GM12878 (cell line): ENCODE measurements around the gene DNAH17. TPM values are rescaled to one million over a fixed set of nuclear protein-coding genes. Genes with fewer than 3 reads are reported as not detected.

Source experiments
- ATAC-seq: fragments of 200-7000 bp; cut with Tn5 transposase; 3 replicates; pipeline ENCODE4 v1.9.1; 2020; ENCODE audit warnings: mild to moderate bottlenecking, moderate library complexity
- BruUV-seq: library from RNA; stranded (reverse); fragments of 400-500 nt; replicated peaks from 2 replicates; lab custom pipeline; 2021; lab: Mats Ljungman, UMichigan
- CTCF ChIA-PET: fragments of 300-600 bp; sonication (Branson Sonifier 250); formaldehyde crosslinking; extraction: SDS; loops from one replicate; lab custom pipeline; 2021; ENCODE audit warnings: inconsistent platforms; lab: Yijun Ruan, JAX
- POLR2A ChIA-PET: fragments of 350-600 bp; formaldehyde crosslinking; extraction: SDS; loops from one replicate; lab custom pipeline; 2021; ENCODE audit warnings: inconsistent platforms; lab: Charles Lee
- RAD21 ChIA-PET: fragments of 300-600 bp; sonication (Branson Sonifier 250); formaldehyde crosslinking; loops from one replicate; lab custom pipeline; 2023; ENCODE audit warnings: antibody characterized with exemption; ENCODE audit not compliant: unreplicated experiment; lab: Charles Lee
- SMC1A ChIA-PET: fragments of 300-600 bp; sonication (Branson Sonifier 250); formaldehyde crosslinking; loops from one replicate; lab custom pipeline; 2023; ENCODE audit not compliant: unreplicated experiment, uncharacterized antibody; lab: Charles Lee
- DNase-seq: peaks from one replicate; pipeline ENCODE4 v3.0.0-alpha.2; 2011; ENCODE audit warnings: low read depth, low spot score
- FAIRE-seq: peaks from 3 replicates; lab custom pipeline; 2011; peaks lifted over from hg19 to GRCh38; lab: Jason Lieb, UNC
- H2AFZ ChIP-seq: 2 replicates; pipeline ENCODE4 v1.6.0; 2011; ENCODE audit warnings: low read depth, low read length, control low read depth; ENCODE audit not compliant: control insufficient read depth
- H3K27ac ChIP-seq: 2 replicates; pipeline ENCODE4 v1.5.1; 2011; ENCODE audit warnings: control low read depth; ENCODE audit not compliant: control insufficient read depth, insufficient read depth
- H3K27me3 ChIP-seq, 2 experiments: replicated peaks in 1 of 2; 2 replicates each; pipeline versions ENCODE4 v1.6.0 to v1.6.1; 2011; ENCODE audit warnings: low read length in 1 of 2; ENCODE audit not compliant: control insufficient read depth in 2 of 2, insufficient read depth in 2 of 2
- H3K36me3 ChIP-seq, 2 experiments: 2 replicates each; pipeline ENCODE4 v1.5.1; 2011; ENCODE audit warnings: low read length in 1 of 2; ENCODE audit not compliant: control insufficient read depth in 2 of 2, insufficient read depth in 2 of 2
- H3K4me1 ChIP-seq: 2 replicates; pipeline ENCODE4 v1.6.1; 2011; ENCODE audit warnings: mild to moderate bottlenecking, low read length, moderate library complexity, mixed read lengths; ENCODE audit not compliant: control insufficient read depth, insufficient read depth
- H3K4me2 ChIP-seq: 2 replicates; pipeline ENCODE4 v1.6.0; 2011; ENCODE audit warnings: control low read depth; ENCODE audit not compliant: control insufficient read depth, insufficient read depth
- H3K4me3 ChIP-seq: fragments of 200-600 bp; sonication (generic); 2 replicates; pipeline ENCODE4 v1.5.1; 2016
- H3K79me2 ChIP-seq: 2 replicates; pipeline ENCODE4 v1.6.0; 2011; ENCODE audit warnings: low read length; ENCODE audit not compliant: control insufficient read depth, insufficient read depth
- H3K9ac ChIP-seq: 2 replicates; pipeline ENCODE4 v1.8.0; 2011; ENCODE audit warnings: low read length, control low read depth, mixed read lengths; ENCODE audit not compliant: control insufficient read depth, insufficient read depth
- H3K9me3 ChIP-seq: replicated peaks from 3 replicates; pipeline ENCODE4 v1.5.1; 2011; ENCODE audit warnings: mild to moderate bottlenecking, low read length; ENCODE audit not compliant: control insufficient read depth, insufficient read depth
- H4K20me1 ChIP-seq: 2 replicates; pipeline ENCODE4 v1.6.0; 2011; ENCODE audit not compliant: control insufficient read depth, insufficient read depth
- BACH1 ChIP-seq: fragments of 450-650 bp; IDR thresholded peaks from 2 replicates; pipeline ENCODE4 v1.6.1; 2017; ENCODE audit warnings: mild to moderate bottlenecking, borderline replicate concordance
- KLF5 ChIP-seq: fragments of 450-650 bp; IDR thresholded peaks from 2 replicates; pipeline ENCODE4 v1.6.1; 2014; ENCODE audit warnings: mild to moderate bottlenecking; ENCODE audit not compliant: partially characterized antibody
- RBBP5 ChIP-seq: fragments of 200-600 bp; sonication (generic); conservative IDR thresholded peaks from 2 replicates; pipeline ENCODE4 v1.6.1; 2016
- WGBS: methylation state at CpG from one replicate; pipeline ENCODE4 v1.1.6; 2016; ENCODE audit warnings: low lambda C conversion rate; ENCODE audit not compliant: insufficient replicate concordance, insufficient coverage; ENCODE audit errors: missing lambda C conversion rate; 5-methylcytosine and 5-hydroxymethylcytosine counted together
- in situ Hi-C: fragments of 300-500 bp; cut with MboI; formaldehyde crosslinking; loops from 9 replicates; pipeline ENCODE4 v1.14.3; 2018; ENCODE audit warnings: mixed read lengths
- intact Hi-C: fragments of 100-400 bp; cut with micrococcal nuclease; formaldehyde crosslinking; loops from one replicate; pipeline ENCODE4 v1.14.2; 2022; ENCODE audit not compliant: unreplicated experiment
- polyA plus RNA-seq, 11 experiments: library from polyadenylated mRNA; depleted of rRNA in 4 of 11; unstranded in 6 of 11; stranded (reverse) in 5 of 11; fragments of >200 nt; fragmentation: Nextera tagmentation in 4 of 11; fragmentation: Illumina TruSeq in 1 of 11; extraction: Ambion mirVana in 4 of 11; extraction: Trizol in 1 of 11; gene quantifications; 1 replicate in 1 of 11; 2 replicates in 10 of 11; pipeline versions ENCODE4 v1.2.1 to v1.2.3, GENCODE V29; 2011 to 2016; ENCODE audit warnings: inconsistent platforms in 2 of 11, missing spikeins in 2 of 11, low read depth in 1 of 11
- total RNA-seq, 4 experiments: library from RNA; depleted of rRNA in 3 of 4; stranded (reverse); fragments of >200 nt in 3 of 4; fragmentation: Illumina TruSeq in 1 of 4; extraction: Trizol in 1 of 4; gene quantifications; 2 replicates each; pipeline versions ENCODE4 v1.2.1 to v1.2.3, GENCODE V29; 2013 to 2021
- TF ChIP-seq, protein P1 (sequence below): fragments of 450-650 bp; formaldehyde crosslinking; IDR thresholded peaks from 2 replicates; pipeline ENCODE4 v1.4.0; 2022; ENCODE audit warnings: mild to moderate bottlenecking, moderate library complexity
- TF ChIP-seq, protein P2 (sequence below): fragments of 450-650 bp; IDR thresholded peaks from 2 replicates; pipeline ENCODE4 v1.6.1; 2017; ENCODE audit warnings: mild to moderate bottlenecking, low read depth, inconsistent platforms; ENCODE audit not compliant: poor library complexity, severe bottlenecking

Gene DNAH17
- total and polyA plus RNA-seq, 10 of the 15 experiments (the other 5 are each of a cell fraction or from before 2014, with no cell fraction given): 0.16 to 2.9 (median 0.56) TPM

DNA sequence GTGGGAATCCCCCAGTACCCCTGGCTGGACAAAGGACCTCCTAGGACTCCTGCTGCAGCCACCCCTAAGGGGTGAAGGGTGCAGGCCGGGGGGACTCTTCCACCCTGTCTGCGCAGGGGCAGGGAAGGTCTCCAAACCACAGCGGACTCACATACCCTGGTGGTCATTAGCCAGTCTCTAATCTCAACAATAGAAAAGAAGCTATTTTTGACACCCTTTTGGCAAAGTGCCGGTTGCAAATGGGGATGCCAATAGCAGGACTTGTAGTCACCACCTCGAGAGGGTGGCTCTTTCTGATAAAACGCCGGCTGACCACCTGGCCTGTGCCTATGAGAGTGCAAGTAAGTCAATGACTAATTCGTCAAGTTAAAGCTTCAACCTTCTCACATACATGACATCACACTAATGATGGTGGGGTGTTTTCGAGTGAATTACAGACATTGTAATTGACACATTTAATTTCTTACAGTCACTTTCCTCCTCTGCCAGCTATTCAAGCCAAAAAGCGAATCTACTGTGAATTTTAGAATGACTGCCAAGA lies 23.1 kb upstream of the DNAH17 start:
- Histone ChIP-seq H3K27me3 (no peaks in the 10 kb centered on the region), H3K36me3 (no peaks in the 10 kb centered on the region), H3K4me2 (no peak overlapping the region), H3K4me3 (no peak overlapping the region), H3K27ac (no peak overlapping the region), H3K79me2 (no peaks in the 10 kb centered on the region), H3K9ac (no peak overlapping the region), H3K4me1 (no peaks in the 10 kb centered on the region), H4K20me1 (no peaks in the 10 kb centered on the region), H3K9me3 (no peaks in the 10 kb centered on the region), H2AFZ (no peak overlapping the region)
- in situ Hi-C loops: no loop called here
- WGBS: 38% methylated on average over 10 of the region's 10 CpGs
- no TSS peak for BruUV-seq
- intact Hi-C loops: no loop called here
- CTCF ChIA-PET: no interaction called here
- TF ChIP-seq, protein P1, sequence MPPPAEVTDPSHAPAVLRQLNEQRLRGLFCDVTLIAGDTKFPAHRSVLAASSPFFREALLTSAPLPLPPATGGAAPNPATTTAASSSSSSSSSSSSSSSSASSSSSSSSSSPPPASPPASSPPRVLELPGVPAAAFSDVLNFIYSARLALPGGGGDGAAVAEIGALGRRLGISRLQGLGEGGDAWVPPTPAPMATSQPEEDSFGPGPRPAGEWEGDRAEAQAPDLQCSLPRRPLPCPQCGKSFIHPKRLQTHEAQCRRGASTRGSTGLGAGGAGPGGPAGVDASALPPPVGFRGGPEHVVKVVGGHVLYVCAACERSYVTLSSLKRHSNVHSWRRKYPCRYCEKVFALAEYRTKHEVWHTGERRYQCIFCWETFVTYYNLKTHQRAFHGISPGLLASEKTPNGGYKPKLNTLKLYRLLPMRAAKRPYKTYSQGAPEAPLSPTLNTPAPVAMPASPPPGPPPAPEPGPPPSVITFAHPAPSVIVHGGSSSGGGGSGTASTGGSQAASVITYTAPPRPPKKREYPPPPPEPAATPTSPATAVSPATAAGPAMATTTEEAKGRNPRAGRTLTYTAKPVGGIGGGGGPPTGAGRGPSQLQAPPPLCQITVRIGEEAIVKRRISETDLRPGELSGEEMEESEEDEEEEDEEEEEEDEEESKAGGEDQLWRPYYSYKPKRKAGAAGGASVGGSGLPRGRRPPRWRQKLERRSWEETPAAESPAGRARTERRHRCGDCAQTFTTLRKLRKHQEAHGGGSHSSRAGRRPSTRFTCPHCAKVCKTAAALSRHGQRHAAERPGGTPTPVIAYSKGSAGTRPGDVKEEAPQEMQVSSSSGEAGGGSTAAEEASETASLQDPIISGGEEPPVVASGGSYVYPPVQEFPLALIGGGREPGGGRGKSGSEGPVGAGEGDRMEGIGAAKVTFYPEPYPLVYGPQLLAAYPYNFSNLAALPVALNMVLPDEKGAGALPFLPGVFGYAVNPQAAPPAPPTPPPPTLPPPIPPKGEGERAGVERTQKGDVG: no peak
- TF ChIP-seq RBBP5: no peak
- TF ChIP-seq BACH1: no peak
- SMC1A ChIA-PET: no interaction called here
- POLR2A ChIA-PET: no interaction called here
- DNase-seq: no peak
- no peak for FAIRE-seq
- no peak for ATAC-seq
- RAD21 ChIA-PET: interaction anchor here (0.6 kb wide), 1 partner anchor 149 kb away, joined by 3 read pairs; no protein-coding TSS in a partner anchor

DNA sequence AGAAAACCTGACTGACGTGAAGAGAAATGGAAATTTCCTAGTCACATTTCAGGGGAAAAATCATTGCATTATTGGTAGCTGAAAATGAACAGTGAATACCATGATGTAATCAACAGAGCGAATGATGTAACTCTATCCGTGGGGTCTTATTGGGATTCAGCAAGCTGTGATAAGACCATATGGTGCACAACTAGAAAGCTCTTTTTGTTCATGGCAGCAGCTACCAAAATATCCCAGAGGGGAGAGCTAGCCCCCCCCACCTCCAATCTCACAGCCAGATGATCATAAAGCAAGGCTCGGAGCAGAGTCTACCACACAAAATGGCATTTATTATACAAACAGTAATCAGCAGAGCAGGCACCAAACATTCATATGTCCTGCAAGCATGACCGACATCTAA lies 22.2 kb upstream of the DNAH17 start:
- H2AFZ ChIP-seq: no peak overlapping the region
- no peaks in the 10 kb centered on the region for H3K79me2 ChIP-seq
- no peaks in the 10 kb centered on the region for H3K9me3 ChIP-seq
- ChIA-PET SMC1A (no interaction called here), POLR2A (no interaction called here), CTCF (interaction anchor here (0.6 kb wide), 1 partner anchor 419 kb away, joined by 3 read pairs; no protein-coding TSS in a partner anchor), RAD21 (interaction anchor here (0.6 kb wide), 1 partner anchor 148 kb away, joined by 3 read pairs; no protein-coding TSS in a partner anchor)
- intact Hi-C loops: no loop called here
- BruUV-seq: no TSS peak
- H3K36me3 ChIP-seq: no peaks in the 10 kb centered on the region
- ATAC-seq (no peak), FAIRE-seq (no peak), DNase-seq (no peak)
- H3K4me1 ChIP-seq: no peaks in the 10 kb centered on the region
- no peak overlapping the region for H3K27ac ChIP-seq
- H4K20me1 ChIP-seq: no peaks in the 10 kb centered on the region
- no peak overlapping the region for H3K9ac ChIP-seq
- 64% methylated on average over 5 of the region's 5 CpGs for WGBS
- H3K4me2 ChIP-seq: no peak overlapping the region
- TF ChIP-seq KLF5: no peak
- TF ChIP-seq, protein P2, sequence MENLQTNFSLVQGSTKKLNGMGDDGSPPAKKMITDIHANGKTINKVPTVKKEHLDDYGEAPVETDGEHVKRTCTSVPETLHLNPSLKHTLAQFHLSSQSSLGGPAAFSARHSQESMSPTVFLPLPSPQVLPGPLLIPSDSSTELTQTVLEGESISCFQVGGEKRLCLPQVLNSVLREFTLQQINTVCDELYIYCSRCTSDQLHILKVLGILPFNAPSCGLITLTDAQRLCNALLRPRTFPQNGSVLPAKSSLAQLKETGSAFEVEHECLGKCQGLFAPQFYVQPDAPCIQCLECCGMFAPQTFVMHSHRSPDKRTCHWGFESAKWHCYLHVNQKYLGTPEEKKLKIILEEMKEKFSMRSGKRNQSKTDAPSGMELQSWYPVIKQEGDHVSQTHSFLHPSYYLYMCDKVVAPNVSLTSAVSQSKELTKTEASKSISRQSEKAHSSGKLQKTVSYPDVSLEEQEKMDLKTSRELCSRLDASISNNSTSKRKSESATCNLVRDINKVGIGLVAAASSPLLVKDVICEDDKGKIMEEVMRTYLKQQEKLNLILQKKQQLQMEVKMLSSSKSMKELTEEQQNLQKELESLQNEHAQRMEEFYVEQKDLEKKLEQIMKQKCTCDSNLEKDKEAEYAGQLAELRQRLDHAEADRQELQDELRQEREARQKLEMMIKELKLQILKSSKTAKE: no peak
- in situ Hi-C loops: no loop called here
- no peaks in the 10 kb centered on the region for H3K27me3 ChIP-seq
- H3K4me3 ChIP-seq: no peak overlapping the region
